Astrocyte of the cerebellum (primary cell): ENCODE measurements around the gene DNM3.

Experiments used
- DNase-seq: peaks from one replicate; pipeline ENCODE4 v3.0.0-alpha.2; 2011; ENCODE audit warnings: low read depth
- H3K4me3 ChIP-seq: 2 replicates; pipeline ENCODE4 v1.5.1; 2011; ENCODE audit warnings: mild to moderate bottlenecking, low read depth, low read length, moderate library complexity
- CTCF ChIP-seq: IDR thresholded peaks from 2 replicates; pipeline ENCODE4 v1.5.1; 2012; ENCODE audit warnings: low read length, low read depth, moderate library complexity, mild to moderate bottlenecking; ENCODE audit errors: missing control alignments
- in situ Hi-C: cut with HindIII; loops from 2 replicates; pipeline ENCODE4 v1.10.0; 2017; ENCODE audit warnings: low sequenced_read_pairs

The DNM3 gene

GRCh38 chr1:172414331-172414730 is 573.0 kb downstream of the DNM3 start:
- in situ Hi-C loops = no loop called here
- no peak for TF ChIP-seq CTCF
- no peak for DNase-seq

GRCh38 chr1:172416496-172417035 is 575.3 kb downstream of the DNM3 start:
- in situ Hi-C loops = no loop called here
- H3K4me3 ChIP-seq = no peak overlapping the region
- TF ChIP-seq CTCF = no peak
- no peak for DNase-seq

More at GRCh38 chr1:172414331-172414730, 573.0 kb downstream of the DNM3 start:
- no peak overlapping the region for H3K4me3 ChIP-seq

GRCh38 chr1:172417557-172417956 is 576.3 kb downstream of the DNM3 start:
- H3K4me3 ChIP-seq = no peak overlapping the region
- DNase-seq = no peak
- in situ Hi-C loops = no loop called here
- TF ChIP-seq CTCF = no peak

- in situ Hi-C loops = no loop called here
- no peak for TF ChIP-seq CTCF
- DNase-seq = no peak
- H3K4me3 ChIP-seq = no peak within 1 kb of the TSS
Measured at GRCh38 chr1:172420385-172420784, 579.1 kb downstream of the DNM3 start, which contains the start of gene C1orf105. TSS of gene C1orf105 (plus strand) at chr1:172420685. CDS start at chr1:172420886, 201 bp downstream.

- TF ChIP-seq CTCF = no peak
- no peak for DNase-seq
- H3K4me3 ChIP-seq = no peak overlapping the region
- in situ Hi-C loops = no loop called here
Measured at GRCh38 chr1:172421974-172422604, 580.8 kb downstream of the DNM3 start.

- DNase-seq = no peak
- H3K4me3 ChIP-seq = no peak overlapping the region
- in situ Hi-C loops = no loop called here
- no peak for TF ChIP-seq CTCF
Measured at GRCh38 chr1:172423336-172423735, 582.0 kb downstream of the DNM3 start.
